Suprapubic skin (tissue), 4 donors: ENCODE data around the gene PTPRN2.

Experiments used
- CTCF ChIP-seq, 2 donors: fragments of 200-600 bp in 1 of 2; fragments of 450-650 bp in 1 of 2; sonication (generic) in 1 of 2; IDR thresholded peaks; one replicate each; pipeline ENCODE4 v1.5.1; 2016 to 2019; ENCODE audit warnings: antibody characterized with exemption in 2 of 2, mild to moderate bottlenecking in 1 of 2, moderate library complexity in 1 of 2
- POLR2A ChIP-seq, 2 donors: fragments of 450-650 bp; IDR thresholded peaks; one replicate each; pipeline ENCODE4 v1.6.1; 2017; ENCODE audit warnings: antibody characterized with exemption in 2 of 2, mild to moderate bottlenecking in 2 of 2, moderate library complexity in 2 of 2
- POLR2AphosphoS5 ChIP-seq, 3 donors: sonication (generic); formaldehyde crosslinking; IDR thresholded peaks; one replicate each; pipeline ENCODE4 v1.6.1; 2017; ENCODE audit warnings: antibody characterized with exemption in 3 of 3

- TF ChIP-seq CTCF (IDR thresholded peaks at IDR 0.05) = no peak
- no peak for TF ChIP-seq POLR2AphosphoS5 (IDR thresholded peaks at IDR 0.05)
- TF ChIP-seq POLR2A (IDR thresholded peaks at IDR 0.05) = no peak
Observed at GRCh38 chr7:158472596-158472995, 115.0 kb downstream of the PTPRN2 start.
